ENCODE data around the gene MAP3K20.
"Not testable (repeated sequence)": the region's sequence is repeated elsewhere in the genome, so short reads cannot be mapped to it uniquely, and the experiment has no call there.

Gene MAP3K20

DNA sequence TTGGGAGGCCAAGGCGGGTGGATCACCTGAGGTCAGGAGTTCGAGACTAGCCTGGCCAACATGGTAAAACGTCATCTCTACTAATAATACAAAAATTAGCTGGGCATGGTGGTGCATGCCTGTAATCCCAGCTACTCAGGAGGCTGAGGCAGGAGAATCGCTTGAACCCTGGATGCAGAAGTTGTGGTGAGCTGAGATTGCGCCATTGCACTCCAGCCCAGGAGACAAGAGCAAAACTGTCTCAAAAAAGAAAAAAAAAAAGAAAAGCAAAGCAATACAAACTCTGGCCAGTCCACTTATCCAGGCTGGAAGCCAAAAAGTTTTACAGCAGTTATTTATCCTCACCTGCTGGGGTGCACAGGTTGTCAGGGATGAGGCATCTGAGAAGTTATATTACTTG is 186.7 kb downstream of the MAP3K20 start:
- in situ Hi-C loops (cut with MboI; ENCODE audit: low sequenced_read_pairs): not testable (repeated sequence)

GRCh38 chr2:173264151-173264550 is 188.5 kb downstream of the MAP3K20 start:
- in situ Hi-C loops (cut with MboI; ENCODE audit: low sequenced_read_pairs): no loop called here

DNA sequence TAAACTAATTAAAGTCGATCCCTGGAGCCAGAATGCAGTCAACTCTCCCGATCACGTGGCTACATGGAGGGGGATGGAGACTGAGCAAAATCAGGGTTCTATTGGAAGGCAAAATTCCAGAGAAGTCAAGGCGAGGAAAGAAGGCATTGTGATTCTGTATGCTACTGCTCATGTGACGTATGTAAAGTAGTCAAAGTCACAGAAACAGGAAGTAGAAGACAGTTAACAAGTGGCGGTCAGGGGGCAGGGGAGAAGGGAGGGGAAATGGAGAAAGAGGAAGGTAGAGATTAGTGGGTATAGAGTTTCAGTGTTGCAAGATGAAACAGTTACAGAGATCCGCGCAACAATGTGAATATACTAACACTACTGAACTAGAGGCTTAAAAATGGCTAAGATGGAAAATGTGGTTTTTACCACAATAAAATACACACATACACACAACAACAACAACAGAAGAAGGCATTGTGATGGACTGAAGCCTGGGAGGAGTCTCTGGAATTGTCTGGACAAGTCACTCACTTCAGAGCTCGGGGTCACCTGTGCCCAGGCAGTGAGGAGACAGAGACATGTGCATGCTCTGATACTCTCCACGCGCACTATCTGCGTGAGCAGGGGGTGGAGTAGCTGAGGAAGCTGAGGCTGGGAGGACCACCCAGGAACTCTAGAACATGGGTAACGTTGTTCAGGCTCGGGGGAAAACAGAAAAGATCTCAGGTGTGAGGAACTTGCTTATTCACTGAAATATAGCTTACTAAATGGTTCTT is 189.1 kb downstream of the MAP3K20 start:
- in situ Hi-C loops (cut with MboI; ENCODE audit: low sequenced_read_pairs): no loop called here

- in situ Hi-C loops (cut with MboI; ENCODE audit: low sequenced_read_pairs): no loop called here
These were observed 195.5 kb downstream of the MAP3K20 start for GRCh38 chr2:173271135-173271534.

GRCh38 chr2:173271825-173272224 is 196.2 kb downstream of the MAP3K20 start:
- in situ Hi-C loops (cut with MboI; ENCODE audit: low sequenced_read_pairs): no loop called here

- in situ Hi-C loops (cut with MboI; ENCODE audit: low sequenced_read_pairs): no loop called here
These were observed 197.2 kb downstream of the MAP3K20 start for GRCh38 chr2:173272849-173273248.

- in situ Hi-C loops (cut with MboI; ENCODE audit: low sequenced_read_pairs): no loop called here
These were observed 203.3 kb downstream of the MAP3K20 start for GRCh38 chr2:173278794-173279526.

- in situ Hi-C loops (cut with MboI; ENCODE audit: low sequenced_read_pairs): no loop called here
These were observed 203.9 kb downstream of the MAP3K20 start for GRCh38 chr2:173279527-173279868.

DNA sequence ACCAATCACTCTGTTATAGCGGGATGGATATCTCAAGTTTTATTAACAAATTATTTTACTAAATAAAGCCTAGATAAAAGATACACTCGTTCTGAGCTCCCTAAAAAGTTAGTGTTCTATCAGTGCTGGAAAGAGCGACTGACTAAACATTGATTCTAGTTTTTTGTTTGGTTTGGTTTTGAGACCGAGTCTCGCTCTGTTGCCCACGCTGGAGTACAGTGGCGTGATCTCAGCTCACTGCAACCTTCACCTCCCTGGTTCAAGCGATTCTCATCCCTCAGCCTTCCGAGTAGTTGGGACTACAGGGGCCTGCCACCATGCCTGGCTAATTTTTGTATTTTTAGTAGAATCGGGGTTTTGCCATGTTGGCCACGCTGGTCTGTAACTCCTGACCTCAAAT is 205.2 kb downstream of the MAP3K20 start:
- in situ Hi-C loops (cut with MboI; ENCODE audit: low sequenced_read_pairs): no loop called here

DNA sequence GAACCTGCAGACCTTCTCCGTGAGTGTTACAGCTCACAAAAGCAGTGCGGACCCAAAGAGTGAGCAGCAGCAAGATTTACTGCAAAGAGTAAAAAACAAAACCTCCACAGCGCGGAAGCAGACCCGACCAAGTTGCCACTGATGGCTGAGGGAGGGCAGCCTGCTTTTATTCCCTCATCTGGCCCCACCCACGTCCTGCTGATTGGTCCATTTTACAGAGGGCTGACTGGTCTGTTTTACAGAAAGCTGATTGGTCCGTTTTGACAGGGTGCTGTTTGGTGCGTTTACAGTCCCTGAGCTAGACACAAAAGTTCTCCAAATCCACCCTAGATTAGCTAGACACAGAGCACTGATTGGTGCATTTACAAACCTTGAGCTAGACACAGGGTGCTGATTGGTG is 206.3 kb downstream of the MAP3K20 start:
- in situ Hi-C loops (cut with MboI; ENCODE audit: low sequenced_read_pairs): not testable (repeated sequence)

DNA sequence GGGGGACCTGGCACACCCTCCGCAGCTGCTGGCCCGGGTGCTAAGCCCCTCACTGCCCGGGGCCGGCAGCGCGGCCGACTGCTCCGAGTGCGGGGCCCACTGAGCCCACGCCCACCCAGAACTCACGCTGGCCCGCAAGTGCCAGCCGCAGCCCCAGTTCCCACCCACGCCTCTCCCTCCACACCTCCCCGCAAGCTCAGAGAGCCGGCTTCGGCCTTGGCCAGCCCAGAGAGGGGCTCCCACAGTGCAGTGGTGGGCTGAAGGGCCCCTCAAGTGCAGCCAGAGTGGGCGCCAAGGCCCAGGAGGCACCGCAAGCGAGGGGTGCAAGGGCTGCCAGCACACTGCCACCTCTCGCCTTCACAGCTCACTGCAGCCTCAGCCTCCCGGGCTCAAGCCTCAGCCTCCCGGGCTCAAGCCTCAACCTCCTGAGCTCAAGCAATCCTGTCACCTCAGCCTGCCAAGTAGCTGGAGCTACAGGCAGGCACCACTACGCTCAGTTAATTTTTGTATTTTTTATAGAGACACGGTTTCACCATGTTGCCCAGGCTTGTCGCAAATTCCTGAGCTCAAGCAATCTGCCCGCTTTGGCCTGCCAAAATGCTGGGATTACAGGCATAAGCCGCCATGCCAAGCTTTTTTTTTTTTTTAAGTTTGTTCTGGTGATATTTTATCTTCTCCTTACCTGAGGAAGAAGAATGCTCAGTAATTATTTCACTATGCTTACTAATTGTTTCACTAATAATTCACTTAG is 207.3 kb downstream of the MAP3K20 start:
- in situ Hi-C loops (cut with MboI; ENCODE audit: low sequenced_read_pairs): no loop called here

- in situ Hi-C loops (cut with MboI; ENCODE audit: low sequenced_read_pairs): no loop called here
These were observed 210.6 kb downstream of the MAP3K20 start for GRCh38 chr2:173286153-173286809.

- in situ Hi-C loops (cut with MboI; ENCODE audit: low sequenced_read_pairs): no loop called here
These were observed 211.9 kb downstream of the MAP3K20 start for GRCh38 chr2:173287594-173287993.

- in situ Hi-C loops (cut with MboI; ENCODE audit: low sequenced_read_pairs): no loop called here
These were observed 212.9 kb downstream of the MAP3K20 start for GRCh38 chr2:173288561-173288960.

GRCh38 chr2:173290046-173290445 is 214.4 kb downstream of the MAP3K20 start:
- in situ Hi-C loops (cut with MboI; ENCODE audit: low sequenced_read_pairs): no loop called here

- in situ Hi-C loops (cut with MboI; ENCODE audit: low sequenced_read_pairs): no loop called here
These were observed 214.9 kb downstream of the MAP3K20 start for GRCh38 chr2:173290518-173290917.

- in situ Hi-C loops (cut with MboI; ENCODE audit: low sequenced_read_pairs): no loop called here
These were observed 215.8 kb downstream of the MAP3K20 start for GRCh38 chr2:173291412-173291811.

- in situ Hi-C loops (cut with MboI; ENCODE audit: low sequenced_read_pairs): no loop called here
These were observed 220.6 kb downstream of the MAP3K20 start for GRCh38 chr2:173296235-173296634.

DNA sequence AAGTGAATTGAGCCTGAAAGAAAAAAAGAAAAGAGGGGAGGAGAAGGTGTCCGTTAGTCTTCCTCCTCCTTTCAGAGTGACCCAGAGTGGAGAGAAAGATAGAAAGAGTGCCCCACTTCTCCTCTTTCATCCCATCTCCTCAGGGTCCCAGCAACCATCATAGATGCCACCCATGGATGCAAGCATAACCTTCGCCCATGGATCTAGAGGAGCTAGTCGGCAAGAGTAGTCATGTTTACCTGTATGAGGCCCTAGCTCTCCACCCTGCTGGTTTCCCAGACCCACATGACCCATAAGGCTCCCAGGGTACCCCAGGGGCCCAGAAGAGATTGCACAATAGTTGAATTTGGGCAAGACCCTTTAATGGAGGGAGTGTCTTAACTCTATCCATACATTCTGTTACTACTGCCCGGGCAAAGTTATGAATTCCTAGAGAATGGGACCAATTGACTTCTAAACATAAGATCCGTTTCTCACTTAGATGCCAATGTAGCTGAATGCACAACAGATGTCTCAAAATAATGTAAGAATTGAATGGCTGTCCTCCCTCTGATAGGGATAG is 223.0 kb downstream of the MAP3K20 start:
- in situ Hi-C loops (cut with MboI; ENCODE audit: low sequenced_read_pairs): no loop called here

DNA sequence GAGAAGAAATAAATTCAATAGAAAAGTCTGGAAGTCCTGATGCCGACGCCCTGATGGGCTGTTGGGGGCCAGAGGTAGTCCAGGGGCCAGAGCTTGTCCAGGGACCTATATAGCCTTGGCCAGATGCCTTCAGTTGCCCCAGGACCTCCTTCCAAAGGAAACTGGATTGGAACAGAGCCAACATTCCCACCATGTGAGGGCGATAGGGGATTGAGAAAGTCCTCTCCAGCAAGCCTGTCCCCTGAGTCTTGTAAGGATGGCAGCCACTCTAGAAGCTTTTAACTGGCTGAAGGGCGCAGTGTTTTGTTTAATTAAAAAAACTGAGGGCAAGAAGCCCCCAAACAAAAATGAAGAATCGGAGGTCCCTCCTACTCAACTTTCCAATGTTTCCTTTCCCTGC is 224.1 kb downstream of the MAP3K20 start:
- in situ Hi-C loops (cut with MboI; ENCODE audit: low sequenced_read_pairs): no loop called here

- in situ Hi-C loops (cut with MboI; ENCODE audit: low sequenced_read_pairs): no loop called here
These were observed 224.8 kb downstream of the MAP3K20 start for GRCh38 chr2:173300458-173300857.
